OCI-LY3 (cell line): Measurements from ENCODE around the gene SIRPB2.
A peak's percentile ranks its signal among the peaks of the same experiment; 100 is the strongest.
"Not testable (repeated sequence)": the region's sequence is repeated elsewhere in the genome, so short reads cannot be mapped to it uniquely, and the experiment has no call there.

ENCODE experiments used
- H2AFZ ChIP-seq: fragments of 200-600, 300-600 bp; shearing (Covaris generic); 2 replicates; pipeline ENCODE4 v1.6.0; 2014; ENCODE audit warnings: antibody characterized with exemption, low read depth, low read length
- H3K27ac ChIP-seq: fragments of 200-600, 300-600 bp; sonication (generic); 2 replicates; pipeline ENCODE4 v1.5.1; 2014; ENCODE audit warnings: mild to moderate bottlenecking, low read length, moderate library complexity, mixed read lengths
- H3K27me3 ChIP-seq: fragments of 200-600, 300-600 bp; sonication (generic); 2 replicates; pipeline ENCODE4 v1.6.1; 2014; ENCODE audit warnings: low read depth, low read length, mixed read lengths
- H3K36me3 ChIP-seq: fragments of 200-600, 300-600 bp; sonication (generic); replicated peaks from 2 replicates; pipeline ENCODE3; 2014; ENCODE audit warnings: low read depth, low read length, mixed read lengths
- H3K4me1 ChIP-seq: fragments of 300-600, 200-600 bp; sonication (generic); 2 replicates; pipeline ENCODE4 v1.6.1; 2014; ENCODE audit warnings: low read length, mixed read lengths
- H3K4me2 ChIP-seq: fragments of 200-600, 300-600 bp; sonication (generic); 2 replicates; pipeline ENCODE4 v1.6.1; 2014; ENCODE audit warnings: low read length, mixed read lengths
- H3K4me3 ChIP-seq: fragments of 300-600, 200-600 bp; sonication (generic); 2 replicates; pipeline ENCODE4 v1.5.1; 2014; ENCODE audit warnings: antibody characterized with exemption, mild to moderate bottlenecking, low read length, moderate library complexity
- H3K79me2 ChIP-seq: fragments of 300-600, 200-600 bp; shearing (Covaris generic); 2 replicates; pipeline ENCODE4 v1.6.1; 2014; ENCODE audit warnings: mild to moderate bottlenecking, low read length, mixed read lengths
- H3K9ac ChIP-seq: fragments of 300-600, 200-600 bp; shearing (Covaris generic); 2 replicates; pipeline ENCODE4 v1.6.0; 2014; ENCODE audit warnings: mild to moderate bottlenecking, low read length, moderate library complexity
- H3K9me3 ChIP-seq: fragments of 200-600, 300-600 bp; shearing (Covaris generic); 2 replicates; pipeline ENCODE4 v1.6.1; 2014; ENCODE audit warnings: low read length, mixed read lengths; ENCODE audit not compliant: insufficient read depth
- H4K20me1 ChIP-seq: fragments of 200-600, 300-600 bp; sonication (generic); 2 replicates; pipeline ENCODE4 v1.6.1; 2016; ENCODE audit warnings: low read length, mixed read lengths; ENCODE audit not compliant: insufficient read depth
- EZH2phosphoT487 ChIP-seq: fragments of 200-600 bp; shearing (Covaris generic); IDR thresholded peaks from 2 replicates; pipeline ENCODE4 v1.6.1; 2018; ENCODE audit warnings: antibody characterized with exemption, mixed run types, low read depth
- TF ChIP-seq, protein P1 (sequence below): fragments of 200-600, 300-600 bp; sonication (generic); IDR thresholded peaks from 2 replicates; pipeline ENCODE4 v1.5.1; 2014; ENCODE audit warnings: antibody characterized with exemption, low read length, low read depth

The SIRPB2 gene

DNA sequence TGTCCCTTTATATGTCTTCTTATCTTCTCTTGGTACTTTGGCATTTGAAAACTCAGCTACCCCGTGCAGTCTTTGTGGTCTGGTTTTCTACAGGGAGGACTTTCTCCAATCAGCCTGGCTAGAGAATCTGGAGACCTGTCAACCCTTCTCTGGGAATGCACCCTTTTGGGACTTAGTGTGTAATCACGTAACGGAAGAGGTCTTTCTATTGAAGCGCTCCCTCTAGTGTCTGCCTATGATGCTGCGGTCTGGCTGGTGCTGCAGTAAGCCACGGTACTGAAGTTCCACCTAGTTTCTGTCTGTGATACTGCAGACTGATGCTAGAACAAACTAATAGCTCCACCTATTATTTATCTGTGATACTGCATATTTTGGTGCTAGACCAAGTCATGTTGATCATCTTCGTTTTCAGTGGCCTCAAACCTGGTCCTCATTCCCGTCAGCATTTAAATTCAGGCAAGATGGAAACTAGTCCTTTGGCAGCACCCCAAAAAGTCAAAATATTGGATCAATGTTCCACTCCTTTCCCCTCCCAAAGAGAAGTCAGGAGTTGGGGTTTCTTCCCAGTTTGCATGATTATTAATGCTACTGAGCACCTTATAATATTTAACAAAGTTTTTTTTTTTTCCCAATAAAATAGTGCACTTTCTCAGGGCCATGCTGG, 12.5 kb upstream of the SIRPB2 start:
- no peak overlapping the region for H3K27ac ChIP-seq
- H3K79me2 ChIP-seq: no peaks in the 10 kb centered on the region
- no peaks in the 10 kb centered on the region for H4K20me1 ChIP-seq
- peaks cover 45% of the 10 kb centered on the region for H3K27me3 ChIP-seq
- H3K4me2 ChIP-seq: peak overlapping the region; percentile 53
- peaks cover 7% of the 10 kb centered on the region; the same call in 1 of the 2 replicates for H3K9me3 ChIP-seq
- TF ChIP-seq EZH2phosphoT487: no peak
- TF ChIP-seq, protein P1, sequence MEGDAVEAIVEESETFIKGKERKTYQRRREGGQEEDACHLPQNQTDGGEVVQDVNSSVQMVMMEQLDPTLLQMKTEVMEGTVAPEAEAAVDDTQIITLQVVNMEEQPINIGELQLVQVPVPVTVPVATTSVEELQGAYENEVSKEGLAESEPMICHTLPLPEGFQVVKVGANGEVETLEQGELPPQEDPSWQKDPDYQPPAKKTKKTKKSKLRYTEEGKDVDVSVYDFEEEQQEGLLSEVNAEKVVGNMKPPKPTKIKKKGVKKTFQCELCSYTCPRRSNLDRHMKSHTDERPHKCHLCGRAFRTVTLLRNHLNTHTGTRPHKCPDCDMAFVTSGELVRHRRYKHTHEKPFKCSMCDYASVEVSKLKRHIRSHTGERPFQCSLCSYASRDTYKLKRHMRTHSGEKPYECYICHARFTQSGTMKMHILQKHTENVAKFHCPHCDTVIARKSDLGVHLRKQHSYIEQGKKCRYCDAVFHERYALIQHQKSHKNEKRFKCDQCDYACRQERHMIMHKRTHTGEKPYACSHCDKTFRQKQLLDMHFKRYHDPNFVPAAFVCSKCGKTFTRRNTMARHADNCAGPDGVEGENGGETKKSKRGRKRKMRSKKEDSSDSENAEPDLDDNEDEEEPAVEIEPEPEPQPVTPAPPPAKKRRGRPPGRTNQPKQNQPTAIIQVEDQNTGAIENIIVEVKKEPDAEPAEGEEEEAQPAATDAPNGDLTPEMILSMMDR: peak; percentile 100
- peaks cover 25% of the 10 kb centered on the region for H3K4me1 ChIP-seq
- H2AFZ ChIP-seq: peak overlapping the region; percentile 90
- H3K9ac ChIP-seq: no peak overlapping the region
- peak overlapping the region; percentile 18; the same call in 1 of the 2 replicates for H3K4me3 ChIP-seq
- H3K36me3 ChIP-seq: no peaks in the 10 kb centered on the region

DNA sequence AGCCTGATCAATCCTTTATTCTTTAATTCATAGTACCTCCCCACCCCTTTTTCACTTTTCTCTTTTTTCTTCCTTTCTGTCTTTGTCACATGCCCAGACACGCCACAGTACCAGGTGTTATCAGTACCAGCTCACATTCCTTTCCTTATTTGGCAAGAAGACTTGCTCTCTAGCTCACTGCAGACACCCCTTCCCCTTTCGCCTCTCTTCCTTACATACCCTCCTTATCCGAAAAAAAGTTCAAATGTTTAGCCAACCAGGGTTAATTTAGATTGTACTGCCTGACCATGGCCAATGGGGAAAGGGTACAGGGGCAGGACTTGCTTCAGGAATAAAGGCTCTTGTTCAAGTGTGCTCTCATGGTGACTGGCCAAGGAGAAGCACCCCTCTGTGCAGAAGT, 9.3 kb upstream of the SIRPB2 start:
- Histone ChIP-seq H3K9ac (no peak overlapping the region), H4K20me1 (no peaks in the 10 kb centered on the region), H3K79me2 (no peaks in the 10 kb centered on the region), H3K4me1 (peaks cover 25% of the 10 kb centered on the region), H3K27ac (peak overlapping the region; percentile 11; the same call in 1 of the 2 replicates), H2AFZ (no peak overlapping the region), H3K27me3 (peaks cover 16% of the 10 kb centered on the region; the same call in 1 of the 2 replicates), H3K36me3 (no peaks in the 10 kb centered on the region), H3K9me3 (peaks cover 7% of the 10 kb centered on the region; the same call in 1 of the 2 replicates), H3K4me3 (no peak overlapping the region), H3K4me2 (peak overlapping the region; percentile 18; the same call in 1 of the 2 replicates)
- no peak for TF ChIP-seq EZH2phosphoT487
- TF ChIP-seq, protein P1: no peak

DNA sequence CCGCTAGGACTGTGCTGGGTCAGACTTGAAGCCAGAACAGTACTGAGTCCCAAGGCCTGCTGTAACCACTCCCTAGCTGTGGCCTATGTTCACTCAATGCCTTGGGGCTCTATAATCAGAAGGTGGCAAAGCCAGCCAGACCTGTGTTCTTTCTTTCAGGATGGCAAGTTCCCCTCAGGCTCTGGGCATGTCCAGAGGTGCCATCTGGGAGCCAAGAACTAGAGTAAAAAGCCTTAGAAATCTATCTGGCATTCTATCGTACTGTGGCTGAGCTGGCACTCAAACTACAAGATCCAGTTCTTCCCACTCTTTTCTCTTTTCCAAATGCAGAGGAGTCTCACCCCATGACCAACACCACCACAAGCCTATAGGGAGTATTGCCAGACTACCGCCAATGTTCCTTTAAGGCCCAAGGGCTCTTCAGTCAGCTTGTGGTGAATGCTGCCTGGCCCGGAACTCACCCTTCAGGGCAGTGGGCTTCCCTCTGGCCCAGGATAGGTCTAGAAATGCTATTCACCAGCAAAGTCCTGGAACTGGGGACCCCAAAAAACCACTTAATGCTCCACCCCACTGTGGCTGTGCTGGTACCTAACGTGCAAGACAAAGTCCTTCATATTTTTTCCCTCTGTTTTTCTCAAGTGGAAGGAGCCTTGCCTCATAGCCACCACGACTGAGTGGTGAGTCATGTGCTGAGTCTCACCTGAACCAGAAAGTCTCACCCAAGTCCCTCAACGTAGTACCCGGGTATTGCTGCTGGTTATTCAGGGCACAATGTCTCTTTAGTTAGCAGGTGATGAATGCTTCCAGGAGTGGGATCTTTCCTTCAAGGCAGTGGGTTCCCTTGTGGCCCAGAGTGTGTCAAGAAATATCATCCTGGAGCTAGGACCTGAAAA, 8.6 kb upstream of the SIRPB2 start:
- Histone ChIP-seq H3K79me2 (no peaks in the 10 kb centered on the region), H3K36me3 (no peaks in the 10 kb centered on the region), H3K27ac (no peak overlapping the region; the same call in 1 of the 2 replicates), H3K4me3 (no peak overlapping the region), H4K20me1 (no peaks in the 10 kb centered on the region), H3K27me3 (0 out of 2 replicates have a peak, but pooled peaks cover 8% of the 10 kb centered on the region), H3K4me2 (peak overlapping the region; percentile 18; the same call in 1 of the 2 replicates), H3K9ac (no peak overlapping the region), H3K4me1 (peaks cover 31% of the 10 kb centered on the region), H3K9me3 (peaks cover 7% of the 10 kb centered on the region; the same call in 1 of the 2 replicates), H2AFZ (no peak overlapping the region)
- TF ChIP-seq EZH2phosphoT487: no peak
- TF ChIP-seq, protein P1: no peak

DNA sequence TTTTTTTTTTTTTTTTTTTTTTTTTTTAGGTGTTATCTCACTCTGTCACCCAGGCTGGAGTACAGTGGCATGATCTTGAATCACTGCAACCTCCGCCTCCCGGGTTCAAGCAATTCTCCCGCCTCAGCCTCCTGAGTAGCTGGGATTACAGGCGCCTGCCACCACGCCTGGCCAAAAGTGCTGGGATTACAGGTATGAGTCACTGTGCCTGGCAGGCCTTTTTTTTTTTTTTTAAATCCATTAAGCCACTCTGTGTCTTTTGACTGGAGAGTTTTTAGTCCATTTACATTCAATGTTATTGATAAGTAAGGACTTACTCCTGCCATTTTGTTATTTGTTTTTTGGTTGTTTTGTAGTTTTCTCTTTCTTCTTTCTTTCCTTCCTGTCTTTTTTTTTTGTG, 6.2 kb upstream of the SIRPB2 start:
- H3K9ac ChIP-seq, H3K27me3 ChIP-seq, H4K20me1 ChIP-seq, H3K4me2 ChIP-seq, H3K27ac ChIP-seq, H3K4me3 ChIP-seq, H3K79me2 ChIP-seq, H3K9me3 ChIP-seq, H2AFZ ChIP-seq, H3K36me3 ChIP-seq: not testable (repeated sequence)
- peaks cover 45% of the 10 kb centered on the region for H3K4me1 ChIP-seq
